Activated T-helper 2 cell treated with anti-CD3 and anti-CD28 coated beads, Interferon-gamma antibody, Interleukin-2, Interleukin-4, amounts not matched to agents 10 μg/mL and 5 μg/mL and 100 μg/mL, durations not matched to agents 14 hours and 24 hours and 36 hours (primary cell): ENCODE measurements around the gene ZNF564. TPM values are rescaled to one million over a fixed set of nuclear protein-coding genes. Genes with fewer than 3 reads are reported as not detected.
A peak's percentile ranks its signal among the peaks of the same experiment; 100 is the strongest.

Source experiments
- DNase-seq: peaks from one replicate; pipeline ENCODE4 v3.0.0; 2021; ENCODE audit warnings: low spot score
- H3K27ac Mint-ChIP-seq: one replicate; pipeline ENCODE4 v1.8.0; 2021; ENCODE audit warnings: mixed read lengths
- H3K27me3 Mint-ChIP-seq: one replicate; pipeline ENCODE4 v1.8.0; 2021; ENCODE audit warnings: low read depth, mixed read lengths
- H3K36me3 Mint-ChIP-seq: one replicate; pipeline ENCODE4 v1.8.0; 2021; ENCODE audit warnings: low read depth, mixed read lengths
- H3K4me1 Mint-ChIP-seq: one replicate; pipeline ENCODE4 v1.8.0; 2021; ENCODE audit warnings: low read depth, mixed read lengths
- H3K4me3 Mint-ChIP-seq: one replicate; pipeline ENCODE4 v1.8.0; 2021; ENCODE audit warnings: low read depth, mild to moderate bottlenecking, moderate library complexity, mixed read lengths
- H3K9me3 Mint-ChIP-seq: one replicate; pipeline ENCODE4 v1.8.0; 2021; ENCODE audit warnings: mixed read lengths
- intact Hi-C: fragments of 100-400 bp; cut with micrococcal nuclease; formaldehyde crosslinking; loops from one replicate; pipeline ENCODE4 v1.15.1; 2023
- total RNA-seq: library from RNA; stranded (reverse); gene quantifications from 2 replicates; pipeline ENCODE4 v1.2.3, GENCODE V29; 2022

ZNF564 gene
- total RNA-seq, 1 donor from 2014 or later = 7.6 TPM

DNA sequence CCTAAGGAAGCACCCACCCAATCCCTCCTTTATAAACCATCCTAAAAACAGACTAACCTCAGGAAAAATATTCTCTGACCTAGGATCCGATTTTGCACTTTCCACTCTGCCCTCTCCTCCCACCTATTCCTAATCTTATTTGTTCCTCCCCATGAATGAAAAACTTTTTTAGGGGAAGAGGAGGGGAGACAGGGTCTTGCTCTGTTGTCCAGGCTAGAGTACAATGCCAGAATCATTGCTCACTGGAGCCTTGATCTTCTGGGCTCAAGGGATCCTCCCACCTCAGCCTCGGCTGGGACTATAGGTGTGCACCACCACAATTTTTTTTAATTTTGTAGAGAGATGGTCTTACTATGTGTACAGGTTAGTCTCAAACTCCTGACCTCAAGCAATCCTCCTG lies 4.4 kb downstream of the ZNF564 start:
- intact Hi-C loops = no loop called here
- Mint-ChIP-seq H3K27me3 (no peaks in the 10 kb centered on the region), H3K36me3 (peaks cover 69% of the 10 kb centered on the region), H3K4me1 (peaks cover 20% of the 10 kb centered on the region), H3K9me3 (peaks cover 48% of the 10 kb centered on the region), H3K27ac (no peak overlapping the region), H3K4me3 (no peak overlapping the region)
- no peak for DNase-seq

GRCh38 chr19:12546068-12546467 lies 5.2 kb downstream of the ZNF564 start:
- Mint-ChIP-seq H3K9me3 (peaks cover 48% of the 10 kb centered on the region), H3K36me3 (peaks cover 75% of the 10 kb centered on the region), H3K27me3 (no peaks in the 10 kb centered on the region), H3K4me3 (no peak overlapping the region), H3K4me1 (peaks cover 15% of the 10 kb centered on the region), H3K27ac (no peak overlapping the region)
- intact Hi-C loops = no loop called here
- DNase-seq = no peak

GRCh38 chr19:12545267-12545666 lies 6.0 kb downstream of the ZNF564 start:
- H3K4me3 Mint-ChIP-seq = no peak overlapping the region
- H3K4me1 Mint-ChIP-seq = peaks cover 12% of the 10 kb centered on the region
- H3K27ac Mint-ChIP-seq = no peak overlapping the region
- no peaks in the 10 kb centered on the region for H3K27me3 Mint-ChIP-seq
- H3K36me3 Mint-ChIP-seq = peaks cover 83% of the 10 kb centered on the region
- DNase-seq = no peak
- H3K9me3 Mint-ChIP-seq = peaks cover 49% of the 10 kb centered on the region
- intact Hi-C loops = no loop called here

- DNase-seq = no peak
- Mint-ChIP-seq H3K27me3 (no peaks in the 10 kb centered on the region), H3K36me3 (peaks cover 84% of the 10 kb centered on the region), H3K4me3 (no peak overlapping the region), H3K9me3 (peaks cover 52% of the 10 kb centered on the region), H3K4me1 (peaks cover 9% of the 10 kb centered on the region), H3K27ac (no peak overlapping the region)
- intact Hi-C loops = no loop called here
Measured at GRCh38 chr19:12544401-12544876, 6.8 kb downstream of the ZNF564 start.

- H3K9me3 Mint-ChIP-seq = peaks cover 46% of the 10 kb centered on the region
- peaks cover 81% of the 10 kb centered on the region for H3K36me3 Mint-ChIP-seq
- no peaks in the 10 kb centered on the region for H3K27me3 Mint-ChIP-seq
- peaks cover 7% of the 10 kb centered on the region for H3K4me1 Mint-ChIP-seq
- intact Hi-C loops = no loop called here
- DNase-seq = no peak
- H3K4me3 Mint-ChIP-seq = no peak overlapping the region
- H3K27ac Mint-ChIP-seq = no peak overlapping the region
Measured at GRCh38 chr19:12543855-12544254, 7.4 kb downstream of the ZNF564 start.

DNA sequence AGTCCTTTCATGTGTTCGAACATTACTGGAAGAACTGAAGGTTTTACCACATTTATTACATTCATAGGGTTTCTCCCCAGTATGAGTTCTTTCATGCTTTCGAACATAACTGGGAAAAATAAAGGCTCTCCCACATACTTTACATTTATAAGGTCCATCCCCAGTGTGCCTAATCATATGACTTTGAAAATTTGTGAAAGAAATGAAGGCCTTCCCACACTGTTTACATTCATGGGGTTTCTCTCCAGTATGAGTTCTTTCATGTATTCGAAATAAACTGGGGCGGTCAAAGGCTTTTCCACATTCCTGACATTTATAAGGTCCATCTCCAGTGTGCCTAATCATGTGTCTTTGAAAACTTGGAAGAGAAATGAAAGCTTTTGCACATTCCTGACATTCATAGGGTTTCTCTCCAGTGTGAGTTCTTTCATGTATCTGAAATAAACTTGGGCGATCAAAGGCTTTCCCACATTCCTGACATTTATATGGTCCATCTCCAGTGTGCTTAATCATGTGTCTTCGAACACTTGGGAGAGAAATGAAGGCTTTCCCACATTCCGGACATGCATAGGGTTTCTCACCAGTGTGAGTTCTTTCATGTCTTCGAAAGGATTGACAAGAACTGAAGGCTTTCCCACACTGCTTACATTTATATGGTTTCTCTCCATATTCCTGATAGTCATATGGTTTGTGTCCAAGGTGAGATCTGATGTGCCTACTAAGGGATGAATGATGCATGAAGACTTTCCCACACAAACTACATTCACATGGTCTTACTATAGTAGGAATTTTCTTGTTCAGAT lies 24.0 kb downstream of the ZNF564 start:
- intact Hi-C loops = no loop called here
- Mint-ChIP-seq H3K27ac (no peak overlapping the region), H3K36me3 (peaks cover 85% of the 10 kb centered on the region), H3K9me3 (peaks cover 85% of the 10 kb centered on the region), H3K27me3 (no peaks in the 10 kb centered on the region), H3K4me1 (no peaks in the 10 kb centered on the region), H3K4me3 (no peak overlapping the region)
- DNase-seq = no peak

DNA sequence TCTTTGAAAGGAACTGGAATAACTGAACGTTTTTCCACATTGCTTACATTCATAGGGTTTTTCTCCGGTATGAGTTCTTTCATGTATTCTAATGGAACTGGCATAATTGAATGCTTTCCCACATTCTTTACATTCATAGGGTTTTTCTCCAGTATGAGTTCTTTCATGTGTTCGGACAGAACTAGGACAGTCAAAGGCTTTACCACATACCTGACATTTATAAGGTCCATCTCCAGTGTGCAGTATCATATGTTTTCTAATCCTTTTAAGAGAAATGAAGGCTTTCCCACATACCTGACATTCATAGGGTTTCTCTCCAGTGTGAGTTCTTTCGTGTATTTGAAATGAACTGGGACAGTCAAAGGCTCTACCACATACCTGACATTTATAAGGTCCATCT lies 24.7 kb downstream of the ZNF564 start:
- no peak overlapping the region for H3K27ac Mint-ChIP-seq
- no peak overlapping the region for H3K4me3 Mint-ChIP-seq
- no peaks in the 10 kb centered on the region for H3K4me1 Mint-ChIP-seq
- DNase-seq = no peak
- intact Hi-C loops = no loop called here
- H3K36me3 Mint-ChIP-seq = peaks cover 85% of the 10 kb centered on the region
- peaks cover 87% of the 10 kb centered on the region for H3K9me3 Mint-ChIP-seq
- H3K27me3 Mint-ChIP-seq = no peaks in the 10 kb centered on the region

DNA sequence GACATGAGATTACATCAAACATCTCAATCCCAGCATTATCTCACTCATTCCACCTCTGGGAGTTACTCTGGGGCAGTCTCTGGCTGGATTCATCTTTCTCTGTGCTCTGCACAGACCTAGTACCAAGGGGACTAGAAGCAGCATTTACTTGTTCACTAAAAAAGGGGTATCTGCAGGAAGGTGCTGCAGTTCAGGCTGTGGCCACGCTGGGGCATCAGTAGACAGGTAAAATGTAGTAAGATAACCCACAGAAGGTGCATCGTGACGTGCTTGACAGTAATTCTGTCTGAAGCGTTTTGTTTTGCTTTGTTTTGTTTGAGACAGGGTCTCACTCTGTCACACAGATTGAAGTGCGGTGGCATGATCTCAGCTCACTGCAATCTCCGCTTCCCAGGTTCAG lies 29.3 kb downstream of the ZNF564 start:
- Mint-ChIP-seq H3K4me3 (no peak overlapping the region), H3K9me3 (peaks cover 74% of the 10 kb centered on the region), H3K36me3 (peaks cover 56% of the 10 kb centered on the region), H3K27ac (no peak overlapping the region), H3K4me1 (no peaks in the 10 kb centered on the region), H3K27me3 (no peaks in the 10 kb centered on the region)
- intact Hi-C loops = no loop called here
- no peak for DNase-seq

GRCh38 chr19:12513531-12514061 lies 37.7 kb downstream of the ZNF564 start:
- no peak for DNase-seq
- intact Hi-C loops = no loop called here
- H3K36me3 Mint-ChIP-seq = peaks cover 5% of the 10 kb centered on the region
- H3K9me3 Mint-ChIP-seq = peaks cover 38% of the 10 kb centered on the region
- H3K4me1 Mint-ChIP-seq = no peaks in the 10 kb centered on the region
- H3K27me3 Mint-ChIP-seq = no peaks in the 10 kb centered on the region
- no peak overlapping the region for H3K4me3 Mint-ChIP-seq
- H3K27ac Mint-ChIP-seq = no peak overlapping the region

GRCh38 chr19:12497032-12497431 lies 54.2 kb downstream of the ZNF564 start:
- Mint-ChIP-seq H3K36me3 (peaks cover 3% of the 10 kb centered on the region), H3K4me3 (no peak overlapping the region), H3K27me3 (no peaks in the 10 kb centered on the region), H3K4me1 (peaks cover 10% of the 10 kb centered on the region), H3K27ac (no peak overlapping the region), H3K9me3 (peaks cover 19% of the 10 kb centered on the region)
- no peak for DNase-seq
- intact Hi-C loops = loop anchor here (10.0 kb wide), 1 partner anchor 58 kb away; the partner anchor contains the start of gene ZNF564

DNA sequence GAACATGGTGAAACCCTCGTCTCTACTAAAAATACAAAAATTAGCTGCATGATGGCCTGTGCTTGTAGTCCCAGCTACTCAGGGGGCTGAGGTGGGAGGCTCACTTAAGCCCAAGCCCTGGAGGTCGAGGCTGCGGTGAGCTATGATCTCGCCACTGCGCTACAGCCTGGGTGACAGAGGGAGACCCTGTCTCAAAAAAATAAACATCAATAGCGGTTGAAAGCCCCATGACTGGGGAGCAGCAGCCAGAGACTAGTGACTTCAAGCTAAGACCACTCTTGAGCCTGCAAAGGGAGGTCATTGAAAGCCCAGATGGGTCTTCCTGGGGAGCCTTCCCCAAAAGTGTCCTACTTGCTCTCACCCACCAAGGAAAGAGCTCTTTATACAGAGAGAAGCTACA lies 54.8 kb downstream of the ZNF564 start:
- peaks cover 3% of the 10 kb centered on the region for H3K36me3 Mint-ChIP-seq
- no peak overlapping the region for H3K27ac Mint-ChIP-seq
- intact Hi-C loops = loop anchor here (10.0 kb wide), 1 partner anchor 58 kb away; the partner anchor contains the start of gene ZNF564
- DNase-seq = no peak
- H3K27me3 Mint-ChIP-seq = no peaks in the 10 kb centered on the region
- peaks cover 18% of the 10 kb centered on the region for H3K9me3 Mint-ChIP-seq
- H3K4me3 Mint-ChIP-seq = no peak overlapping the region
- peaks cover 10% of the 10 kb centered on the region for H3K4me1 Mint-ChIP-seq

DNA sequence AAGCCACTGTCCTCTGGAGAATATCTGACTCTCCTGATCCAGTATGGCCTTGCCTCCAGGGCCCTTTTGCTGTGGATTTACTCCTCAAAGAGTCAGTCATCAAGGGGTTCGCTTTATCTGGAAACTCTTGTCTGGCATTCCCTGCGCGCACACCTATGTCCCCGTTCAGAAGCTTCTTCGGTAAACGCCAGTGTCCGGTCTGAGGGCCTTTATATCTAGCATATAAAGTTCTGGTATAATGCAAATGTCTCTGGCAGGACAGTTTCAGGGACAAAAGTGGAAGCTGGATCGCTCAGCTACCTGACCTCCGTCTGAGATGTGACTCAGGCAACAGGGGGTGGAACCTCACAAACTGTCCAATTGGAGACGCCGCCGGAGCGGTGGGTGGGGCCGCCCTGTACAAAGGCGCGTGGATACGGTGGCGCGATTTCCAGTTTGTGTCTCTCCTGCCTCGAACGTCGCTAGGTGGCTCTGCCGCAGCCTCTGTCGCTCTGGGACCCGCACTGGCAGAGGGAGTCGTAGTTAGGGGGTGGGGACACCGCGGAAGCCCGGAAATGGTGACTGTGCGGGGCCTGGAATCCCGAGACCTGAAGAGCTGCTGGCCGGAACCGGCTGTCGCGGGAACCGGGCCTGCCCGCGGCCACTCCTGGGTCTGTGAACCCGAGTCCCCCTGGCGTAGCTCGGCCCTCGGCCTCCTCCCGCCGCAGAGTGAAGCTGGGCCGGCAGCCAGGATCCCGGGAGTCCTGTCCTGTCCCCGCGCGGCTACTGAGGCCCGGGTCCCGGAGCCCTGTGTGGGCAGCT lies 56.1 kb downstream of the ZNF564 start:
- H3K27ac Mint-ChIP-seq = peak overlapping the region; percentile 59
- peaks cover 3% of the 10 kb centered on the region for H3K36me3 Mint-ChIP-seq
- peaks cover 18% of the 10 kb centered on the region for H3K9me3 Mint-ChIP-seq
- DNase-seq = peak; percentile 84
- peaks cover 10% of the 10 kb centered on the region for H3K4me1 Mint-ChIP-seq
- peak overlapping the region; percentile 79 for H3K4me3 Mint-ChIP-seq
- intact Hi-C loops = loop anchor here (10.0 kb wide), 1 partner anchor 60 kb away; the partner anchor contains the start of gene ZNF564
- H3K27me3 Mint-ChIP-seq = no peaks in the 10 kb centered on the region
